ENCODE results near the gene CTCFL. TPM values are rescaled to one million over a fixed set of nuclear protein-coding genes. Genes with fewer than 3 reads are reported as not detected.
"Not testable (repeated sequence)": the region's sequence is repeated elsewhere in the genome, so short reads cannot be mapped to it uniquely, and the experiment has no call there.

The CTCFL gene
- total and polyA plus RNA-seq, 2 of the 8 experiments (the other 6 are each of a cell fraction or from before 2014, with no cell fraction given): 0.30 to 0.80 TPM

DNA sequence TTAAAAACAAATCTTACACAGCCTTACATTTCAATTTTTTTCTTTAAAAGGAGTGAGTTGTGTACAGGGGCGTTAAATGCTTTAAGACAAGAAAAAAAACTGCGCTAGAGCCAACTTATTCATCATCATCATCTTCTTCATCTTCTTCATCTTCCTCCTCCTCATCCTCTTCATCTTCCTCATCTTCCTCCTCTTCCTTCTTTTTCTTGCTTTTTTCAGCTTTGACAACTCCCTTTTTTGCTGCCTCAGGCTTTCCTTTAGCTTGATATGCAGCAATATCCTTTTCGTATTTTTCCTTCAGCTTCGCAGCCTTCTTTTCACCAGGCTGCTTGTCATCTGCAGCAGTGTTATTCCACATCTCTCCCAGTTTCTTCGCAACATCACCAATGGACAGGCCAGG, 36.7 kb downstream of the CTCFL start:
- FAIRE-seq; POLR2A ChIA-PET (ENCODE audit: partially characterized antibody): not testable (repeated sequence)
- 93% methylated on average over 5 of the region's 5 CpGs; no CpG with 5 or more reads in 1 of the 2 experiments for WGBS, 2 experiments (ENCODE audit: extremely low coverage in 1 of 2, insufficient coverage in 1 of 2, insufficient read length in 1 of 2, insufficient replicate concordance in 2 of 2, low coverage in 1 of 2, low lambda C conversion rate in 2 of 2, missing lambda C conversion rate in 1 of 2)

More for the DNA sequence above, 36.7 kb downstream of the CTCFL start:
- H4K91ac ChIP-seq (replicated peaks; ENCODE audit: insufficient read length, low read length); H3K27me3 ChIP-seq (replicated peaks in 1 of 4; ENCODE audit: control insufficient read depth in 3 of 4, extremely low read depth in 1 of 4, insufficient read depth in 3 of 4, low read length in 3 of 4); H3K23ac ChIP-seq (ENCODE audit: insufficient read length); H3K4me1 ChIP-seq (replicated peaks in 1 of 4; ENCODE audit: control insufficient read depth in 3 of 4, insufficient read depth in 4 of 4, low read length in 3 of 4); H3K4me2 ChIP-seq (ENCODE audit: insufficient read depth in 1 of 2, low read depth in 2 of 2, low read length in 2 of 2); H3K23me2 ChIP-seq (ENCODE audit: low read depth, low read length); H3K27ac ChIP-seq (ENCODE audit: low read depth, low read length); H3K18ac ChIP-seq (ENCODE audit: extremely low read depth, low read length); H4K5ac ChIP-seq (ENCODE audit: insufficient read length, low read depth, low read length); H2AK5ac ChIP-seq (ENCODE audit: low read depth, low read length); H2BK20ac ChIP-seq (ENCODE audit: low read length); H4K8ac ChIP-seq (ENCODE audit: extremely low read depth, insufficient read depth, low read length); H3K4ac ChIP-seq (replicated peaks; ENCODE audit: insufficient read length, low read depth, low read length); H3K9me3 ChIP-seq (ENCODE audit: insufficient read depth in 2 of 2, low read depth in 1 of 2, low read length in 1 of 2); H3K9ac ChIP-seq (replicated peaks in 1 of 4; ENCODE audit: extremely low read depth in 1 of 4, low read depth in 3 of 4, low read length in 3 of 4); H2BK120ac ChIP-seq (replicated peaks; ENCODE audit: low read depth, low read length); H3K56ac ChIP-seq (replicated peaks; ENCODE audit: insufficient read length, low read depth, low read length); H2BK5ac ChIP-seq (ENCODE audit: low read depth, low read length); H3K4me3 ChIP-seq (ENCODE audit: extremely low read depth in 1 of 4, insufficient read depth in 2 of 4, low read depth in 3 of 4, low read length in 4 of 4); H2BK12ac ChIP-seq (ENCODE audit: low read depth, low read length); DNase-seq (ENCODE audit: low read depth in 1 of 2, low spot score in 2 of 2); H4K20me1 ChIP-seq (replicated peaks in 1 of 2; ENCODE audit: control insufficient read depth in 1 of 2, insufficient read depth in 2 of 2, low read length in 2 of 2); H2AFZ ChIP-seq (ENCODE audit: low read length); H3K79me1 ChIP-seq (ENCODE audit: low read depth, low read length); H2BK15ac ChIP-seq (ENCODE audit: low read length); H3K14ac ChIP-seq (ENCODE audit: insufficient read length); H3K36me3 ChIP-seq (ENCODE audit: control insufficient read depth in 2 of 4, insufficient read depth in 4 of 4, low read length in 3 of 4); H3K79me2 ChIP-seq (ENCODE audit: control insufficient read depth in 1 of 2, insufficient read depth in 2 of 2, low read length in 2 of 2): not testable (repeated sequence)
- CTCF ChIA-PET (ENCODE audit: partially characterized antibody): interaction anchor here (1.3 kb wide), 1 partner anchor 107 kb away, joined by 3 read pairs; no protein-coding TSS in a partner anchor

Measured in H1 (cell line).